Measurements from ENCODE around the gene HNF1B. TPM values are rescaled to one million over a fixed set of nuclear protein-coding genes. Genes with fewer than 3 reads are reported as not detected.
"Not testable (repeated sequence)": the region's sequence is repeated elsewhere in the genome, so short reads cannot be mapped to it uniquely, and the experiment has no call there.

The HNF1B gene
- polyA plus RNA-seq, 4 donors = 10.0 to 29.2 (median 15.0) TPM

DNA sequence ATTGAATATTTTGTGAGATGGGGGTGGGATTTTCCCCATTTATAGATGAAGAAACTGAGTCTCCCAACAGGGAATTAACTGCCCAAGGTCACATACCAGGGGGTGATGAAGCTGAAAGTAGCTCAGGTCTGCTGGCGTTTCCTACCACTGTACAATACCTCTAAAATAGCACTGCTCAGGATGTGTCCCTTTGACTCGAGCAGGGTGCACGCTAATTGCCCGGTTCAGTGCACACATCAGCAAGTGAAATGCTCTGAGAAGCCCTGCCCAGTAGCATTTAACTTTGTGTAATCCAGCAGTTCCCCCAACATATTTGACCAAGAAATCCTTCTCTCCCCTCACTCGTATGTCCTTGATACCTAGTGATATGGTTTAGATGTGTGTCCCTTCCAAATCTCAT, 51.5 kb downstream of the HNF1B start:
- H3K27ac ChIP-seq (ENCODE audit: low read depth in 1 of 3, low read length in 2 of 3) = no peak overlapping the region
- 79 to 95% (median 92%) methylated on average over 5 of the region's 5 CpGs for WGBS, 3 donors

GRCh38 chr17:37691807-37692206, 53.1 kb downstream of the HNF1B start:
- Histone ChIP-seq H3K4me1 (ENCODE audit: control insufficient read depth in 3 of 3, insufficient read depth in 2 of 3, low read depth in 1 of 3, low read length in 2 of 3) (peaks cover 3 to 39% (median 5%) of the 10 kb centered on the region in 3 donors), H3K9me3 (ENCODE audit: control insufficient read depth in 2 of 2, insufficient read depth in 1 of 2, low read depth in 1 of 2, low read length in 1 of 2) (peaks cover 0 to 10% of the 10 kb centered on the region in 2 donors), H3K4me3 (ENCODE audit: low read depth in 1 of 3, low read length in 3 of 3) (no peak overlapping the region), H3K27ac (ENCODE audit: low read depth in 1 of 3, low read length in 2 of 3) (no peak overlapping the region), H3K27me3 (ENCODE audit: control insufficient read depth in 3 of 3, insufficient read depth in 3 of 3, low read length in 3 of 3) (no peaks in the 10 kb centered on the region), H3K36me3 (ENCODE audit: control insufficient read depth in 3 of 3, insufficient read depth in 2 of 3, low read depth in 1 of 3, low read length in 3 of 3) (peaks cover 0 to 57% (median 0%) of the 10 kb centered on the region in 3 donors)
- FAIRE-seq = no peak
- no peak for DNase-seq
- WGBS, 3 donors = 80 to 89% (median 85%) methylated on average over 6 of the region's 6 CpGs

More for the DNA sequence above, 51.5 kb downstream of the HNF1B start:
- H3K27me3 ChIP-seq (ENCODE audit: control insufficient read depth in 3 of 3, insufficient read depth in 3 of 3, low read length in 3 of 3) = no peaks in the 10 kb centered on the region
- peaks cover 0 to 55% (median 0%) of the 10 kb centered on the region in 3 donors for H3K36me3 ChIP-seq (ENCODE audit: control insufficient read depth in 3 of 3, insufficient read depth in 2 of 3, low read depth in 1 of 3, low read length in 3 of 3)
- no peak for DNase-seq
- H3K4me3 ChIP-seq (ENCODE audit: low read depth in 1 of 3, low read length in 3 of 3) = no peak overlapping the region
- peaks cover 0 to 10% of the 10 kb centered on the region in 2 donors for H3K9me3 ChIP-seq (ENCODE audit: control insufficient read depth in 2 of 2, insufficient read depth in 1 of 2, low read depth in 1 of 2, low read length in 1 of 2)
- FAIRE-seq = no peak
- H3K4me1 ChIP-seq (ENCODE audit: control insufficient read depth in 3 of 3, insufficient read depth in 2 of 3, low read depth in 1 of 3, low read length in 2 of 3) = peaks cover 3 to 38% (median 5%) of the 10 kb centered on the region in 3 donors

DNA sequence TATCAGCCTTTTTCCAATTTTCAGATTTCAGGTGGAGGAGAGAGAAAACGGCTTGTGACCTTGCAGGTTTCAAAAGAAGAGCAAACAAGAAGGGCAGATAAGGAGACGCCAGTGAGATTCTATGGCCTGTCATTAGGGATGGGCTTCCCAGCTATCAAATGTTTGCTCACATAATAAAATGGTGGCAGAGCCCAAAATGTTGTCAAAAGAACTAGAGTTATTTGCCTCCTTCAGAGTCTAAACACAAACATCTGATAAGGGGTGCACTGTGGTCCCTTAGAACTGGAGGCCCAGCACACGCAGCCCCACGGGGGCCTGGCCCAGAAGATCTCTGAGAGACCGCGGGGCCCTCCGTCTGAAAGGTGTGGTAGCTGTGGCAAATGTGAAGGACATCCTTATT, 55.5 kb downstream of the HNF1B start:
- WGBS, 3 donors = 54 to 73% (median 59%) methylated on average over 7 of the region's 7 CpGs
- Histone ChIP-seq H3K27ac (ENCODE audit: low read depth in 1 of 3, low read length in 2 of 3) (peak overlapping the region in 1 of 3 donors; percentile 70), H3K9me3 (ENCODE audit: control insufficient read depth in 2 of 2, insufficient read depth in 1 of 2, low read depth in 1 of 2, low read length in 1 of 2) (no peaks in the 10 kb centered on the region), H3K27me3 (ENCODE audit: control insufficient read depth in 3 of 3, insufficient read depth in 3 of 3, low read length in 3 of 3) (no peaks in the 10 kb centered on the region), H3K4me3 (ENCODE audit: low read depth in 1 of 3, low read length in 3 of 3) (no peak overlapping the region), H3K4me1 (ENCODE audit: control insufficient read depth in 3 of 3, insufficient read depth in 2 of 3, low read depth in 1 of 3, low read length in 2 of 3) (peaks cover 0 to 29% (median 0%) of the 10 kb centered on the region in 3 donors), H3K36me3 (ENCODE audit: control insufficient read depth in 3 of 3, insufficient read depth in 2 of 3, low read depth in 1 of 3, low read length in 3 of 3) (peaks cover 0 to 53% (median 0%) of the 10 kb centered on the region in 3 donors)
- FAIRE-seq (no peak), DNase-seq (peak in 1 of 2 donors; percentile 79)

DNA sequence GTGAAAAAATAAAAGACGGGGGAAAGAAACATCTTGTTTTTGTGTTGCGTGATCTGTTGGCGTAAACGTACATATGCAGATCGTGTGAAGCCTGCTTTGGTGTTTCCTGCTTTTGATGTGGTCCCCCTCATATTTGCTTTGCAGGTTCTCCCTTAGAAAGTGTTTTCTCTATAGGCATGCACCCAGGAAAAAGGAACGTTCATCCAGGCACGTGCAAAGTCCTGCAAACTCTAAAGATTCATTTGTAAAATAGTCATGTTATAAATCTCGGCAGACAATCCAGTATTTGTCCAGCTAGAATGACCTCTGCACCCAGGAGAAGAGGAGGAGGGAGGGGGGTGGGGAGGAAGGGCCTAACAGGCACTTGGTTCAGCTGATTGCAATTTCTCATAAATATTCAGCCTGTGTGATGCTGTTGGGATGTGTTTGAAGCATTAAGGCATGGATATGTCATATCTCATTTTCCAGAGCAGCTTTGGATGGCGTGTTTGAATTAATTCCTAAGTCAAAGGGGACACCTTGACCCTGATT, 61.3 kb downstream of the HNF1B start:
- peak overlapping the region in 1 of 3 donors; percentile 46 for H3K27ac ChIP-seq (ENCODE audit: low read depth in 1 of 3, low read length in 2 of 3)
- peaks cover 0 to 23% (median 0%) of the 10 kb centered on the region in 3 donors for H3K36me3 ChIP-seq (ENCODE audit: control insufficient read depth in 3 of 3, insufficient read depth in 2 of 3, low read depth in 1 of 3, low read length in 3 of 3)
- peaks cover 0 to 9% of the 10 kb centered on the region in 2 donors for H3K9me3 ChIP-seq (ENCODE audit: control insufficient read depth in 2 of 2, insufficient read depth in 1 of 2, low read depth in 1 of 2, low read length in 1 of 2)
- no peaks in the 10 kb centered on the region for H3K27me3 ChIP-seq (ENCODE audit: control insufficient read depth in 3 of 3, insufficient read depth in 3 of 3, low read length in 3 of 3)
- peaks cover 0 to 20% (median 4%) of the 10 kb centered on the region in 3 donors for H3K4me1 ChIP-seq (ENCODE audit: control insufficient read depth in 3 of 3, insufficient read depth in 2 of 3, low read depth in 1 of 3, low read length in 2 of 3)
- 19 to 44% (median 30%) methylated on average over 9 of the region's 9 CpGs for WGBS, 3 donors
- DNase-seq = peak; percentile 70 to 84
- no peak overlapping the region for H3K4me3 ChIP-seq (ENCODE audit: low read depth in 1 of 3, low read length in 3 of 3)
- FAIRE-seq = no peak

- 86 to 93% (median 92%) methylated on average over 3 of the region's 3 CpGs for WGBS, 3 donors
- Histone ChIP-seq H3K9me3 (ENCODE audit: control insufficient read depth in 2 of 2, insufficient read depth in 1 of 2, low read depth in 1 of 2, low read length in 1 of 2) (peaks cover 0 to 10% of the 10 kb centered on the region in 2 donors), H3K4me3 (ENCODE audit: low read depth in 1 of 3, low read length in 3 of 3) (no peak overlapping the region), H3K27ac (ENCODE audit: low read depth in 1 of 3, low read length in 2 of 3) (no peak overlapping the region), H3K36me3 (ENCODE audit: control insufficient read depth in 3 of 3, insufficient read depth in 2 of 3, low read depth in 1 of 3, low read length in 3 of 3) (peaks cover 0 to 12% (median 0%) of the 10 kb centered on the region in 3 donors), H3K27me3 (ENCODE audit: control insufficient read depth in 3 of 3, insufficient read depth in 3 of 3, low read length in 3 of 3) (no peaks in the 10 kb centered on the region), H3K4me1 (ENCODE audit: control insufficient read depth in 3 of 3, insufficient read depth in 2 of 3, low read depth in 1 of 3, low read length in 2 of 3) (peaks cover 0 to 27% (median 5%) of the 10 kb centered on the region in 3 donors)
- DNase-seq = no peak
- no peak for FAIRE-seq
Measured at GRCh38 chr17:37682007-37682406, 62.9 kb downstream of the HNF1B start.

- H3K27me3 ChIP-seq (ENCODE audit: control insufficient read depth in 3 of 3, insufficient read depth in 3 of 3, low read length in 3 of 3); H3K36me3 ChIP-seq (ENCODE audit: control insufficient read depth in 3 of 3, insufficient read depth in 2 of 3, low read depth in 1 of 3, low read length in 3 of 3); FAIRE-seq; H3K9me3 ChIP-seq (ENCODE audit: control insufficient read depth in 2 of 2, insufficient read depth in 1 of 2, low read depth in 1 of 2, low read length in 1 of 2); H3K4me3 ChIP-seq (ENCODE audit: low read depth in 1 of 3, low read length in 3 of 3); DNase-seq; H3K27ac ChIP-seq (ENCODE audit: low read depth in 1 of 3, low read length in 2 of 3): not testable (repeated sequence)
- H3K4me1 ChIP-seq (ENCODE audit: control insufficient read depth in 3 of 3, insufficient read depth in 2 of 3, low read depth in 1 of 3, low read length in 2 of 3) = peaks cover 2 to 47% (median 8%) of the 10 kb centered on the region in 3 donors
- 87 to 88% (median 88%) methylated on average over 1 of the region's 2 CpGs for WGBS, 3 donors
Measured at GRCh38 chr17:37679995-37680394, 64.9 kb downstream of the HNF1B start.

- no peaks in the 10 kb centered on the region for H3K27me3 ChIP-seq (ENCODE audit: control insufficient read depth in 3 of 3, insufficient read depth in 3 of 3, low read length in 3 of 3)
- peaks cover 5 to 48% (median 10%) of the 10 kb centered on the region in 3 donors for H3K4me1 ChIP-seq (ENCODE audit: control insufficient read depth in 3 of 3, insufficient read depth in 2 of 3, low read depth in 1 of 3, low read length in 2 of 3)
- peaks cover 0 to 10% of the 10 kb centered on the region in 2 donors for H3K9me3 ChIP-seq (ENCODE audit: control insufficient read depth in 2 of 2, insufficient read depth in 1 of 2, low read depth in 1 of 2, low read length in 1 of 2)
- no peak overlapping the region for H3K4me3 ChIP-seq (ENCODE audit: low read depth in 1 of 3, low read length in 3 of 3)
- peak overlapping the region in 1 of 3 donors; percentile 92 for H3K27ac ChIP-seq (ENCODE audit: low read depth in 1 of 3, low read length in 2 of 3)
- DNase-seq (no peak), FAIRE-seq (no peak)
- no peaks in the 10 kb centered on the region for H3K36me3 ChIP-seq (ENCODE audit: control insufficient read depth in 3 of 3, insufficient read depth in 2 of 3, low read depth in 1 of 3, low read length in 3 of 3)
- WGBS, 3 donors = 26 to 86% (median 66%) methylated on average over 1 of the region's 1 CpG
Measured at GRCh38 chr17:37678036-37678435, 66.8 kb downstream of the HNF1B start.

DNA sequence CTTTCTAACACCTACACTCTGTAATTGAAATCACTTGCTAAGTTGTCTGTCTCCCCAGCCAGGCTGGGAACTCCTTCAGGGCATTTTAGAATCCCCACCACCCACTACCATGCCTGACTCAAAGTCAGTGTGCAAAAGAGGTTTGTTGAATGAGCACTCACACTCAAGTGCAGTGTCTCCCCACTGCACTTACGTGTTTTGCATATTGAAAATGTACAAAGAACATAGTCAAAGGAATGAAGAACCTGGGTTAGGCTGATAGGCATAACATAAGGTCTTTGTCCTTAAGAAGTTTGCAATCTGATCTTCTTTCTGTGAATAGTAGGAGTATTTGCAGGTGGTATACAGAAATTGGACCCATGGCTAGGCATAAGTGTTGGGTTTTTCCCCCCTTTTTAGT, 67.8 kb downstream of the HNF1B start:
- FAIRE-seq = no peak
- Histone ChIP-seq H3K4me3 (ENCODE audit: low read depth in 1 of 3, low read length in 3 of 3) (no peak overlapping the region), H3K27me3 (ENCODE audit: control insufficient read depth in 3 of 3, insufficient read depth in 3 of 3, low read length in 3 of 3) (no peaks in the 10 kb centered on the region), H3K4me1 (ENCODE audit: control insufficient read depth in 3 of 3, insufficient read depth in 2 of 3, low read depth in 1 of 3, low read length in 2 of 3) (peaks cover 5 to 54% (median 10%) of the 10 kb centered on the region in 3 donors), H3K9me3 (ENCODE audit: control insufficient read depth in 2 of 2, insufficient read depth in 1 of 2, low read depth in 1 of 2, low read length in 1 of 2) (peaks cover 0 to 7% of the 10 kb centered on the region in 2 donors), H3K36me3 (ENCODE audit: control insufficient read depth in 3 of 3, insufficient read depth in 2 of 3, low read depth in 1 of 3, low read length in 3 of 3) (no peaks in the 10 kb centered on the region), H3K27ac (ENCODE audit: low read depth in 1 of 3, low read length in 2 of 3) (peak overlapping the region in 1 of 3 donors; percentile 92)
- peak in 1 of 2 donors; percentile 45 for DNase-seq
- WGBS, 3 donors = 34 to 64% (median 45%) methylated on average over 1 of the region's 1 CpG

All from small intestine (tissue), 7 donors.